GM23338 (cell line): Measurements from ENCODE around the gene AP3M1. TPM values are rescaled to one million over a fixed set of nuclear protein-coding genes. Genes with fewer than 3 reads are reported as not detected.

Experiments
- polyA plus RNA-seq: library from polyadenylated mRNA; unstranded; fragments of >200 nt; fragmentation: Nextera tagmentation; extraction: Ambion mirVana; gene quantifications from 2 replicates; pipeline ENCODE4 v1.2.1, GENCODE V29; 2016
- total RNA-seq: library from RNA; depleted of rRNA; stranded (reverse); fragments of >200 nt; shearing (Covaris generic); gene quantifications from 2 replicates; pipeline ENCODE4 v1.2.3, GENCODE V29; 2014; rRNA removed

Gene AP3M1
- total and polyA plus RNA-seq, 2 experiments from 2014 or later, result 13.8 to 41.7 TPM

Other genes with a start within 250 kb of the AP3M1 start
- gene PLAU, start 239.7 kb downstream of the AP3M1 start, total RNA-seq, result 13.3 and 14.5 TPM in 2 replicates
- gene PLAU, start 239.7 kb downstream of the AP3M1 start, polyA plus RNA-seq, result 17.5 and 18.0 TPM in 2 replicates
- 234 and 254 TPM in 2 replicates for gene VCL, start 152.7 kb downstream of the AP3M1 start, total RNA-seq
- 58.0 and 60.7 TPM in 2 replicates for gene VCL, start 152.7 kb downstream of the AP3M1 start, polyA plus RNA-seq
- gene ADK, start 393 bp upstream of the AP3M1 start, total RNA-seq, result 39.9 and 50.3 TPM in 2 replicates
- 42.4 and 53.0 TPM in 2 replicates for gene ADK, start 393 bp upstream of the AP3M1 start, polyA plus RNA-seq